SK-N-MC (cell line): ENCODE data around the gene ERBB4.

ENCODE experiments used
- EZH2 ChIP-seq: fragments of 200-600 bp; sonication (generic); IDR thresholded peaks from one replicate; pipeline ENCODE4 v1.6.1; 2017; ENCODE audit warnings: antibody characterized with exemption
- FOXP2 ChIP-seq: optimal IDR thresholded peaks from 2 replicates; pipeline ENCODE3; 2011; ENCODE audit warnings: mild to moderate bottlenecking, moderate library complexity; ENCODE audit not compliant: insufficient read depth; ENCODE audit errors: extremely low read length, control extremely low read depth
- POLR2AphosphoS5 ChIP-seq: IDR thresholded peaks from 2 replicates; pipeline ENCODE4 v1.6.1; 2012; ENCODE audit warnings: mild to moderate bottlenecking, low read depth, low read length, borderline replicate concordance

GRCh38 chr2:211854832-211855231, 683.8 kb downstream of the ERBB4 start:
- TF ChIP-seq POLR2AphosphoS5 (no peak), EZH2 (no peak), FOXP2 (no peak)
